Loucy (cell line): Measurements from ENCODE around the gene PRKCQ.

Experiments
- H2AFZ ChIP-seq: fragments of 200-600 bp; sonication (generic); 2 replicates; pipeline ENCODE4 v1.6.0; 2016; ENCODE audit warnings: antibody characterized with exemption, mild to moderate bottlenecking, low read length, moderate library complexity
- H3F3A ChIP-seq: fragments of 200-600 bp; 2 replicates; pipeline ENCODE4 v1.6.0; 2016; ENCODE audit warnings: antibody characterized with exemption, low read depth, mild to moderate bottlenecking
- H3K27me3 ChIP-seq: fragments of 200-600 bp; sonication (generic); 2 replicates; pipeline ENCODE4 v1.6.1; 2014; ENCODE audit warnings: low read length, mild to moderate bottlenecking; ENCODE audit not compliant: insufficient read depth, poor library complexity, severe bottlenecking
- H3K36me3 ChIP-seq: fragments of 200-600 bp; sonication (generic); 2 replicates; pipeline ENCODE4 v1.6.1; 2016; ENCODE audit warnings: low read length; ENCODE audit not compliant: insufficient read depth
- H3K4me1 ChIP-seq: fragments of 200-600 bp; sonication (generic); 2 replicates; pipeline ENCODE4 v1.5.1; 2014; ENCODE audit warnings: low read length, mild to moderate bottlenecking; ENCODE audit not compliant: insufficient read depth, poor library complexity, severe bottlenecking
- H3K4me2 ChIP-seq: fragments of 200-600 bp; sonication (generic); 2 replicates; pipeline ENCODE4 v1.6.0; 2014; ENCODE audit warnings: antibody characterized with exemption, low read length, low read depth, mild to moderate bottlenecking; ENCODE audit not compliant: poor library complexity, severe bottlenecking
- H3K4me3 ChIP-seq: fragments of 200-600 bp; sonication (generic); 2 replicates; pipeline ENCODE4 v1.5.1; 2014; ENCODE audit warnings: low read length, mild to moderate bottlenecking, mixed read lengths; ENCODE audit not compliant: poor library complexity, severe bottlenecking
- H3K79me2 ChIP-seq: fragments of 200-600 bp; sonication (generic); 2 replicates; pipeline ENCODE4 v1.6.1; 2014; ENCODE audit warnings: low read length; ENCODE audit not compliant: insufficient read depth
- H3K9ac ChIP-seq: fragments of 200-600 bp; sonication (generic); 2 replicates; pipeline ENCODE4 v1.6.0; 2014; ENCODE audit warnings: mild to moderate bottlenecking, low read depth, low read length, moderate library complexity; ENCODE audit not compliant: poor library complexity, severe bottlenecking
- H3K9me2 ChIP-seq: fragments of 200-600 bp; sonication (generic); replicated peaks from 2 replicates; pipeline ENCODE4 v1.6.1; 2016; ENCODE audit warnings: low read depth, low read length, mixed read lengths
- H3K9me3 ChIP-seq: fragments of 200-600 bp; sonication (generic); 2 replicates; pipeline ENCODE4 v1.6.1; 2014; ENCODE audit warnings: mild to moderate bottlenecking, antibody characterized with exemption, low read length, low read depth; ENCODE audit not compliant: insufficient read depth
- H4K20me1 ChIP-seq: fragments of 200-600 bp; sonication (generic); 2 replicates; pipeline ENCODE4 v1.6.0; 2014; ENCODE audit warnings: antibody characterized with exemption, low read length, mild to moderate bottlenecking; ENCODE audit not compliant: insufficient read depth, poor library complexity, severe bottlenecking
- EZH2phosphoT487 ChIP-seq: fragments of 200-600 bp; IDR thresholded peaks from 2 replicates; pipeline ENCODE4 v1.6.1; 2018; ENCODE audit warnings: antibody characterized with exemption, mild to moderate bottlenecking, moderate library complexity, borderline replicate concordance
- TF ChIP-seq, protein P1 (sequence below): fragments of 200-600 bp; sonication (generic); conservative IDR thresholded peaks from 2 replicates; pipeline ENCODE4 v1.5.1; 2014; ENCODE audit warnings: mild to moderate bottlenecking, antibody characterized with exemption, low read length

Gene PRKCQ

DNA sequence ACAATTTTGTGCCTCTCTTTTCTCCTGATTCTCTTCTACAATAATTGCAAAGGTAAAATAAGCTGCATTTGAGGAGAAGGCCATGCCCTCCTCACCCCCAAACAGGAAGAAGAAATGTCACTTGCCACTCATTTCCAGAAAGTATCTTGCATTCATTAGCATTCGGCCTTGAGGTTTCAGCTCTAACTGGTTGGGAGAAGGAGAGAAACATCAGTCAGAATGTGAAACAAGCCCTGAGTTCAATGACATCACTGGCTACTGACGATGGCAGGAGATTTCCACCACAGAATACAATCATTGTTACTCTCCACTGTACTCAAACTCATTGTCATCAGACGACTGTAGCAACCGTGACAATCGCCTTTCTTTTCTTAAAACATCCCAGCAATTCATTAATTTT is 72.8 kb downstream of the PRKCQ start:
- H3K4me1 ChIP-seq = peaks cover 4% of the 10 kb centered on the region
- H2AFZ ChIP-seq = no peak overlapping the region
- peaks cover 84% of the 10 kb centered on the region for H3K36me3 ChIP-seq
- H3K9ac ChIP-seq = no peak overlapping the region
- no peaks in the 10 kb centered on the region; the same call in 1 of the 2 replicates for H3F3A ChIP-seq
- no peaks in the 10 kb centered on the region for H4K20me1 ChIP-seq
- peaks cover 10% of the 10 kb centered on the region; the same call in 1 of the 2 replicates for H3K9me3 ChIP-seq
- H3K4me3 ChIP-seq = no peak overlapping the region
- peaks cover 16% of the 10 kb centered on the region; the same call in 1 of the 2 replicates for H3K79me2 ChIP-seq
- TF ChIP-seq, protein P1, sequence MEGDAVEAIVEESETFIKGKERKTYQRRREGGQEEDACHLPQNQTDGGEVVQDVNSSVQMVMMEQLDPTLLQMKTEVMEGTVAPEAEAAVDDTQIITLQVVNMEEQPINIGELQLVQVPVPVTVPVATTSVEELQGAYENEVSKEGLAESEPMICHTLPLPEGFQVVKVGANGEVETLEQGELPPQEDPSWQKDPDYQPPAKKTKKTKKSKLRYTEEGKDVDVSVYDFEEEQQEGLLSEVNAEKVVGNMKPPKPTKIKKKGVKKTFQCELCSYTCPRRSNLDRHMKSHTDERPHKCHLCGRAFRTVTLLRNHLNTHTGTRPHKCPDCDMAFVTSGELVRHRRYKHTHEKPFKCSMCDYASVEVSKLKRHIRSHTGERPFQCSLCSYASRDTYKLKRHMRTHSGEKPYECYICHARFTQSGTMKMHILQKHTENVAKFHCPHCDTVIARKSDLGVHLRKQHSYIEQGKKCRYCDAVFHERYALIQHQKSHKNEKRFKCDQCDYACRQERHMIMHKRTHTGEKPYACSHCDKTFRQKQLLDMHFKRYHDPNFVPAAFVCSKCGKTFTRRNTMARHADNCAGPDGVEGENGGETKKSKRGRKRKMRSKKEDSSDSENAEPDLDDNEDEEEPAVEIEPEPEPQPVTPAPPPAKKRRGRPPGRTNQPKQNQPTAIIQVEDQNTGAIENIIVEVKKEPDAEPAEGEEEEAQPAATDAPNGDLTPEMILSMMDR = no peak
- TF ChIP-seq EZH2phosphoT487 = no peak
- no peaks in the 10 kb centered on the region for H3K27me3 ChIP-seq
- no peak overlapping the region for H3K4me2 ChIP-seq
- H3K9me2 ChIP-seq = no peaks in the 10 kb centered on the region

- TF ChIP-seq, protein P1 = no peak
- no peak for TF ChIP-seq EZH2phosphoT487
These were observed 74.8 kb downstream of the PRKCQ start for GRCh38 chr10:6505300-6505699.

DNA sequence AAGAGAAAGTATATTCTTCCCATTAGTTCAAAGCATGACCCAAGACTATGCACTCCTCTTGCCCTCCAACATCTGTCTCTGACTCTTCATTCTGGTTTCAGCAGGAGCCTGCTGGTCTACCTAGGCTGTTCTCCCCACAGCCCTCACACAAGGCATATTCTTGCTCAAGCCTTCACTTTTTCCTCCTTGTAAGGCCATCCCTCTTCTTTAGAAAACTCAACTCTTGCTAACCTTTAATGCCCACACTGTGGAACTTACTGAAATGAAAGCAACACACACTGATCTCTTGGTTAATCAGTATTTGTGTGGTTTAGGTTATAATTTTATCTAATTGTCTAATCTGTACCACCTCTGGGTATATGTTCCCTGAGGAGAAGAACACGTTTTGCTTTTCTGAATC is 75.8 kb downstream of the PRKCQ start:
- Histone ChIP-seq H3K27me3 (no peaks in the 10 kb centered on the region), H3K79me2 (no peaks in the 10 kb centered on the region), H3K9me3 (0 out of 2 replicates have a peak, but pooled peaks cover 4% of the 10 kb centered on the region), H3F3A (no peaks in the 10 kb centered on the region; the same call in 1 of the 2 replicates), H3K36me3 (peaks cover 75% of the 10 kb centered on the region), H3K9ac (no peak overlapping the region), H3K4me1 (peaks cover 21% of the 10 kb centered on the region), H2AFZ (no peak overlapping the region), H4K20me1 (no peaks in the 10 kb centered on the region), H3K4me2 (no peak overlapping the region), H3K4me3 (no peak overlapping the region), H3K9me2 (no peaks in the 10 kb centered on the region)
- TF ChIP-seq, protein P1 = no peak
- TF ChIP-seq EZH2phosphoT487 = no peak

More at GRCh38 chr10:6505300-6505699, 74.8 kb downstream of the PRKCQ start:
- no peak overlapping the region for H3K9ac ChIP-seq
- H3K4me1 ChIP-seq = peaks cover 14% of the 10 kb centered on the region
- H3K9me2 ChIP-seq = no peaks in the 10 kb centered on the region
- no peak overlapping the region for H2AFZ ChIP-seq
- H4K20me1 ChIP-seq = no peaks in the 10 kb centered on the region
- no peaks in the 10 kb centered on the region for H3K9me3 ChIP-seq
- H3K27me3 ChIP-seq = no peaks in the 10 kb centered on the region
- no peak overlapping the region for H3K4me3 ChIP-seq
- H3F3A ChIP-seq = no peaks in the 10 kb centered on the region; the same call in 1 of the 2 replicates
- no peaks in the 10 kb centered on the region for H3K79me2 ChIP-seq
- no peak overlapping the region for H3K4me2 ChIP-seq
- peaks cover 79% of the 10 kb centered on the region for H3K36me3 ChIP-seq
